ENCODE measurements around the gene PKDREJ. TPM values are rescaled to one million over a fixed set of nuclear protein-coding genes. Genes with fewer than 3 reads are reported as not detected.

PKDREJ gene
- total RNA-seq, 4 donors from 2014 or later: 0.10 to 0.21 (median 0.11) TPM; not detected in 1

DNA sequence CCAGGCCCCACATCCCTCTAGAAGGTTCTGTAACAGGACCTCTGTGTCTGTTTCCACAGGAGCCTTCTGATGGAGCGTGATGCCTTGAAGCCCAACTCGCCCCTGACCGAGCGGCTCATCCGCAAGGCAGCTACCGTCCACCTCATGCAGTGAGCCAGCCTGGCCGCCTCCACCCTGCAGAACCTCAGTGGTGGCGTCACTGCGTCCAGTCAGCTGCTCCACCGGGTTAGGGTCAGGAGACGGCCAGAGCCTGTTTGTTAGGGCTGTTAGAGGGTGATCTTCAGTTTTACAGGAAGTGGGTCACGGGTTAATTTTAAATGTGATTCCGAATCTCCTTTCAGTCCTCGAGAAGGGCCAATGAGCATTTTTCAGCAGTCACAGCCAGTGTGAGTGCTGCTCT, 29.6 kb upstream of the PKDREJ start:
- peaks cover 6 to 13% of the 10 kb centered on the region in 2 donors for H3K36me3 ChIP-seq
- DNase-seq: no peak
- intact Hi-C loops (cut with DNase I): no loop called here
- 90 to 93% methylated on average over 6 to 14 of the region's 14 CpGs for WGBS, 2 donors
- TF ChIP-seq, protein P1, sequence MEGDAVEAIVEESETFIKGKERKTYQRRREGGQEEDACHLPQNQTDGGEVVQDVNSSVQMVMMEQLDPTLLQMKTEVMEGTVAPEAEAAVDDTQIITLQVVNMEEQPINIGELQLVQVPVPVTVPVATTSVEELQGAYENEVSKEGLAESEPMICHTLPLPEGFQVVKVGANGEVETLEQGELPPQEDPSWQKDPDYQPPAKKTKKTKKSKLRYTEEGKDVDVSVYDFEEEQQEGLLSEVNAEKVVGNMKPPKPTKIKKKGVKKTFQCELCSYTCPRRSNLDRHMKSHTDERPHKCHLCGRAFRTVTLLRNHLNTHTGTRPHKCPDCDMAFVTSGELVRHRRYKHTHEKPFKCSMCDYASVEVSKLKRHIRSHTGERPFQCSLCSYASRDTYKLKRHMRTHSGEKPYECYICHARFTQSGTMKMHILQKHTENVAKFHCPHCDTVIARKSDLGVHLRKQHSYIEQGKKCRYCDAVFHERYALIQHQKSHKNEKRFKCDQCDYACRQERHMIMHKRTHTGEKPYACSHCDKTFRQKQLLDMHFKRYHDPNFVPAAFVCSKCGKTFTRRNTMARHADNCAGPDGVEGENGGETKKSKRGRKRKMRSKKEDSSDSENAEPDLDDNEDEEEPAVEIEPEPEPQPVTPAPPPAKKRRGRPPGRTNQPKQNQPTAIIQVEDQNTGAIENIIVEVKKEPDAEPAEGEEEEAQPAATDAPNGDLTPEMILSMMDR (IDR thresholded peaks at IDR 0.05): no peak
- TF ChIP-seq POLR2A (IDR thresholded peaks at IDR 0.05): no peak
- H3K27me3 ChIP-seq: no peaks in the 10 kb centered on the region
- H3K4me3 ChIP-seq (replicated peaks in 1 of 3): no peak overlapping the region
- no peaks in the 10 kb centered on the region for H3K9me3 ChIP-seq
- H3K27ac ChIP-seq: no peak overlapping the region
- peaks cover 14 to 17% of the 10 kb centered on the region in 2 donors for H3K4me1 ChIP-seq

GRCh38 chr22:46292173-46292572, 29.0 kb upstream of the PKDREJ start:
- Histone ChIP-seq H3K36me3 (peaks cover 6 to 13% of the 10 kb centered on the region in 2 donors), H3K27me3 (no peaks in the 10 kb centered on the region), H3K27ac (no peak overlapping the region), H3K9me3 (no peaks in the 10 kb centered on the region), H3K4me3 (replicated peaks in 1 of 3) (no peak overlapping the region), H3K4me1 (peaks cover 13 to 15% of the 10 kb centered on the region in 2 donors)
- WGBS, 2 donors: 82 to 96% methylated on average over 3 of the region's 3 CpGs
- no peak for DNase-seq
- TF ChIP-seq, protein P1 (IDR thresholded peaks at IDR 0.05): no peak
- TF ChIP-seq POLR2A (IDR thresholded peaks at IDR 0.05): no peak
- intact Hi-C loops (cut with DNase I): no loop called here

- Histone ChIP-seq H3K27ac (no peak overlapping the region), H3K4me3 (replicated peaks in 1 of 3) (no peak overlapping the region), H3K27me3 (no peaks in the 10 kb centered on the region), H3K36me3 (peaks cover 9 to 17% of the 10 kb centered on the region in 2 donors), H3K4me1 (peaks cover 6 to 7% of the 10 kb centered on the region in 2 donors), H3K9me3 (no peaks in the 10 kb centered on the region)
- TF ChIP-seq, protein P1 (IDR thresholded peaks at IDR 0.05): no peak
- TF ChIP-seq POLR2A (IDR thresholded peaks at IDR 0.05): no peak
- DNase-seq: no peak
- intact Hi-C loops (cut with DNase I): no loop called here
- WGBS, 2 donors: 95% methylated on average over 18 to 23 of the region's 23 CpGs
These were observed 28.0 kb upstream of the PKDREJ start for GRCh38 chr22:46290843-46291785.

DNA sequence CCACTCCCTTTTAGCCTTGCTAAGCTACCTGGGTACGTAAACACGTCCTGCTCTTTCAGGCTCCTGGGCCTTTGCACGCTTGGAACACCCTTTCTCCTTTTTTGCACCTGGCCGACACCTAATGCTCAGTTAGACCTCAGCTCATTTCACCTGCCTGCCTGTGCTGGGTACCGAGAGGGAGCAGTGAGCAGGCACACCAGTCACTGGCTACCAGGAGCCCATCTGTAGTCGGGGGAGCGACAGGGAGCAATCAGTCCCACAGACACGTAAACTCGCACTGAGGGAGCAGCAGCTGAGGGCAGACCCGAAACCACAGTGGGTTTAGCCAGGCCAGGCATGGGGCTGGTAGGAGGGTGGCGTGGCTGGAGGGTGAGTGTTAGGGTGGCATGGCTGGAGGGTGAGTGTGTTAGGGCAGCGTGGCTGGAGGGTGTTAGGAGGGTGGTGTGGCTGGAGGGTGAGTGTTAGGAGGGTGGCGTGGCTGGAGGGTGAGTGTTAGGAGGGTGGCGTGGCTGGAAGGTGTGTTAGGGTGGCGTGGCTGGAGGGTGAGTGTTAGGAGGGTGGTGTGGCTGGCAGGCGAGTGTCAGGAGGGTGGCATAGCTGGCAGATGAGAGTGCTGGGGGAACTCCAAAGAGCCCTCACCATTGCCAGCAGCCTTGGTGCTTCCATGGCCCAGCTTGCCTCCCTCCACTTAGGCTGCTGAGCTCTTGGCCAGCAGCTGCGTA, 27.1 kb upstream of the PKDREJ start:
- TF ChIP-seq, protein P1 (IDR thresholded peaks at IDR 0.05): no peak
- TF ChIP-seq POLR2A (IDR thresholded peaks at IDR 0.05): no peak
- intact Hi-C loops (cut with DNase I): no loop called here
- Histone ChIP-seq H3K27me3 (no peaks in the 10 kb centered on the region), H3K9me3 (no peaks in the 10 kb centered on the region), H3K36me3 (peaks cover 14 to 22% of the 10 kb centered on the region in 2 donors), H3K4me3 (replicated peaks in 1 of 3) (no peak overlapping the region), H3K27ac (no peak overlapping the region), H3K4me1 (no peaks in the 10 kb centered on the region)
- DNase-seq: no peak
- 90 to 97% methylated on average over 17 of the region's 17 CpGs for WGBS, 2 donors

Data from thyroid gland (tissue), 4 donors.